ENCODE data around the gene PTCRA. TPM values are rescaled to one million over a fixed set of nuclear protein-coding genes. Genes with fewer than 3 reads are reported as not detected.

Gene PTCRA
- total RNA-seq, 1 experiment from 2014 or later, result not detected

DNA sequence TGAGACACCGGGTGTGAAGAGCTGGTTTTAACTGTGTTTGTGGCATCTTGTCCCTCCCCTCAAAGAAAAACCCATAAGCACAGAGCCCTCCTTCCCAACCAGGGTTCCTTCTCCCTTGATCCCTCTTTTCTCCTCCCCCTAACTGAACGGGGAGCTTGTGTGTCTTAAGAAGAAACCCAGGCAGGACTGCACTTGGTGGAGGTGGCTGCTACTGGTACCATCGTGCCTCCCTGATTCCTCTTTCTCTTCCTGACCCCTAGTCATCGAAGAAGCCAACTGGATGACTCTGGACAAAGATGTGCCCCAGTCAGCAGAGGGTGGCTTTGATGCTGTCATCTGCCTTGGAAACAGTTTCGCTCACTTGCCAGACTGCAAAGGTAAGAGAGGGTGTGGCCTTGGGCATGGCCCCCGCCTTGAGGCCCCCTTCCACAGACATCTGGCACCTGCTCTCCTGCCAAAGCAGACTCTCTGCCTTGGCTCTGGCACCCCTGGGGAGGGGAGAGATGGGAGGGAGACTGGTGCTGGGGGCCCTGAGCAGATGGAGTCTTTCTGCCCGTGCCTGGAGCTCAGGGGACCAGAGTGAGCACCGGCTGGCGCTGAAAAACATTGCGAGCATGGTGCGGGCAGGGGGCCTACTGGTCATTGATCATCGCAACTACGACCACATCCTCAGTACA lies 46.8 kb downstream of the PTCRA start:
- no peak for DNase-seq (ENCODE audit: low read depth, low spot score)
- peaks cover 7% of the 10 kb centered on the region for H3K4me1 ChIP-seq (ENCODE audit: control insufficient read depth, insufficient read depth, low read length)
- TF ChIP-seq SIN3A (IDR thresholded peaks at IDR 0.05; ENCODE audit: borderline replicate concordance, insufficient read depth, low read depth, low read length), result no peak
- TF ChIP-seq, protein P1, sequence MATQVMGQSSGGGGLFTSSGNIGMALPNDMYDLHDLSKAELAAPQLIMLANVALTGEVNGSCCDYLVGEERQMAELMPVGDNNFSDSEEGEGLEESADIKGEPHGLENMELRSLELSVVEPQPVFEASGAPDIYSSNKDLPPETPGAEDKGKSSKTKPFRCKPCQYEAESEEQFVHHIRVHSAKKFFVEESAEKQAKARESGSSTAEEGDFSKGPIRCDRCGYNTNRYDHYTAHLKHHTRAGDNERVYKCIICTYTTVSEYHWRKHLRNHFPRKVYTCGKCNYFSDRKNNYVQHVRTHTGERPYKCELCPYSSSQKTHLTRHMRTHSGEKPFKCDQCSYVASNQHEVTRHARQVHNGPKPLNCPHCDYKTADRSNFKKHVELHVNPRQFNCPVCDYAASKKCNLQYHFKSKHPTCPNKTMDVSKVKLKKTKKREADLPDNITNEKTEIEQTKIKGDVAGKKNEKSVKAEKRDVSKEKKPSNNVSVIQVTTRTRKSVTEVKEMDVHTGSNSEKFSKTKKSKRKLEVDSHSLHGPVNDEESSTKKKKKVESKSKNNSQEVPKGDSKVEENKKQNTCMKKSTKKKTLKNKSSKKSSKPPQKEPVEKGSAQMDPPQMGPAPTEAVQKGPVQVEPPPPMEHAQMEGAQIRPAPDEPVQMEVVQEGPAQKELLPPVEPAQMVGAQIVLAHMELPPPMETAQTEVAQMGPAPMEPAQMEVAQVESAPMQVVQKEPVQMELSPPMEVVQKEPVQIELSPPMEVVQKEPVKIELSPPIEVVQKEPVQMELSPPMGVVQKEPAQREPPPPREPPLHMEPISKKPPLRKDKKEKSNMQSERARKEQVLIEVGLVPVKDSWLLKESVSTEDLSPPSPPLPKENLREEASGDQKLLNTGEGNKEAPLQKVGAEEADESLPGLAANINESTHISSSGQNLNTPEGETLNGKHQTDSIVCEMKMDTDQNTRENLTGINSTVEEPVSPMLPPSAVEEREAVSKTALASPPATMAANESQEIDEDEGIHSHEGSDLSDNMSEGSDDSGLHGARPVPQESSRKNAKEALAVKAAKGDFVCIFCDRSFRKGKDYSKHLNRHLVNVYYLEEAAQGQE (IDR thresholded peaks at IDR 0.05; ENCODE audit: insufficient read depth in 1 of 2, low read depth in 2 of 2, low read length in 1 of 2), result no peak
- no peak for TF ChIP-seq CTCF (IDR thresholded peaks at IDR 0.05)
- TF ChIP-seq POLR2AphosphoS5 (IDR thresholded peaks at IDR 0.05; ENCODE audit: low read depth, low read length), result no peak
- no peak for TF ChIP-seq TCF7L2 (IDR thresholded peaks at IDR 0.05; ENCODE audit: low read depth, low read length)
- H3K27ac ChIP-seq (ENCODE audit: low read length), result no peak overlapping the region
- ChIA-PET POLR2A (interaction anchor here (0.6 kb wide), 1 partner anchor 8 kb away, joined by 4 read pairs; no protein-coding TSS in a partner anchor), CTCF (no interaction called here)
- no peaks in the 10 kb centered on the region for H3K27me3 ChIP-seq (ENCODE audit: control insufficient read depth, insufficient read depth, low read length)
- H3K4me3 ChIP-seq (ENCODE audit: low read depth in 2 of 2, low read length in 2 of 2), result no peak overlapping the region
- peaks cover 6% of the 10 kb centered on the region; the same call in 1 of the 2 replicates for H3K36me3 ChIP-seq (ENCODE audit: control insufficient read depth, insufficient read depth, low read length)
- intact Hi-C loops (cut with micrococcal nuclease; ENCODE audit: unreplicated experiment) (loop anchor here (10.0 kb wide), 1 partner anchor 58 kb away; no protein-coding TSS in a partner anchor), in situ Hi-C loops (cut with HindIII; ENCODE audit: low pct_unique_long_range_greater_than_20kb, low sequenced_read_pairs) (no loop called here)
- no TSS peak for BruUV-seq (replicated peaks)
- no peak for ATAC-seq
- H3K9me3 ChIP-seq (ENCODE audit: control insufficient read depth, insufficient read depth, low read depth, low read length), result no peaks in the 10 kb centered on the region

- TF ChIP-seq POLR2AphosphoS5 (IDR thresholded peaks at IDR 0.05; ENCODE audit: low read depth, low read length) (no peak), CTCF (IDR thresholded peaks at IDR 0.05) (no peak), SIN3A (IDR thresholded peaks at IDR 0.05; ENCODE audit: borderline replicate concordance, insufficient read depth, low read depth, low read length) (no peak), TCF7L2 (IDR thresholded peaks at IDR 0.05; ENCODE audit: low read depth, low read length) (no peak)
- TF ChIP-seq, protein P1 (IDR thresholded peaks at IDR 0.05; ENCODE audit: insufficient read depth in 1 of 2, low read depth in 2 of 2, low read length in 1 of 2), result no peak
- no peaks in the 10 kb centered on the region for H3K27me3 ChIP-seq (ENCODE audit: control insufficient read depth, insufficient read depth, low read length)
- no peak overlapping the region for H3K27ac ChIP-seq (ENCODE audit: low read length)
- H3K4me3 ChIP-seq (ENCODE audit: low read depth in 2 of 2, low read length in 2 of 2), result no peak overlapping the region
- no peak for ATAC-seq
- intact Hi-C loops (cut with micrococcal nuclease; ENCODE audit: unreplicated experiment) (loop anchor here (10.0 kb wide), 1 partner anchor 59 kb away; no protein-coding TSS in a partner anchor), in situ Hi-C loops (cut with HindIII; ENCODE audit: low pct_unique_long_range_greater_than_20kb, low sequenced_read_pairs) (no loop called here)
- no peaks in the 10 kb centered on the region for H3K9me3 ChIP-seq (ENCODE audit: control insufficient read depth, insufficient read depth, low read depth, low read length)
- POLR2A ChIA-PET, result no interaction called here
- peaks cover 7% of the 10 kb centered on the region for H3K4me1 ChIP-seq (ENCODE audit: control insufficient read depth, insufficient read depth, low read length)
- H3K36me3 ChIP-seq (ENCODE audit: control insufficient read depth, insufficient read depth, low read length), result peaks cover 6% of the 10 kb centered on the region; the same call in 1 of the 2 replicates
- no peak for DNase-seq (ENCODE audit: low read depth, low spot score)
- CTCF ChIA-PET, result no interaction called here
- no TSS peak for BruUV-seq (replicated peaks)
Observed at GRCh38 chr6:42963179-42963854, 47.5 kb downstream of the PTCRA start.
